GM18909 (cell line): ENCODE measurements around the gene UGT1A9.
"Not testable (repeated sequence)": the region's sequence is repeated elsewhere in the genome, so short reads cannot be mapped to it uniquely, and the experiment has no call there.

ENCODE experiments used
- ATAC-seq: cut with Tn5 transposase; IDR thresholded peaks from one replicate; pipeline ENCODE4 v1.9.1; 2021; ENCODE audit warnings: mild to moderate bottlenecking; ENCODE audit not compliant: unreplicated experiment, poor library complexity

Gene UGT1A9

DNA sequence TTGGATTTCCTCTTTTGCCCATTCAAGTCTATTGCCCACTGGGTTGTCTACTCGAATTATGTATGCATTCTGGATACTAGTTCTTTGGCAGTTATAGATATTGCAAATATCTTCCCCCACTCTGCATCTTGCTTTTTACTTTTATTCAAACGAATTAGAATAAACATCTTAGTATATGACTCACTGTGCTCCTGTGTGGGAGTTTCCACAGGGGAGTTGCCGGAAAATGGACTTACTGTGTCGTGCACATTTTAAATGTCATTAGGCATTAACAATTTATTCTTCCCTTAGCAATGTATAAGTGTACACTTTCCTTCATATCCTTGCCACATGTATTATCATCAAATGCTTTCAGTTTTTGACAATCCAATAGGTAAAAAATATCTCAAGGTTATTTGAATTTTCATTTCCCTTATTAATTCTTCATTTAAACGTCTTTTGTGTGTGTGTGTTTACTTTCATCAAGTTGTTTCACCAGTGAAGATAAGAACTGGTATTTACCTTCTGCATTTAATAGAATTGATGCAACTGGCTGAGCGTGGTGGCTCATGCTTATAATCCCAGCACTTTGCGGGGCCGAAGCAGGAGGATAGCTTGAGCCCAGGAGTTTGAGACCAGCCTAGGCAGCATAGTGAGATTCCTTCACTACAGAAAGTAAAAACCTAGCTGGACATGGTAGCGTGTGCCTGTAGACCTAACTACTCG is 36.4 kb downstream of the UGT1A9 start:
- no peak for ATAC-seq

DNA sequence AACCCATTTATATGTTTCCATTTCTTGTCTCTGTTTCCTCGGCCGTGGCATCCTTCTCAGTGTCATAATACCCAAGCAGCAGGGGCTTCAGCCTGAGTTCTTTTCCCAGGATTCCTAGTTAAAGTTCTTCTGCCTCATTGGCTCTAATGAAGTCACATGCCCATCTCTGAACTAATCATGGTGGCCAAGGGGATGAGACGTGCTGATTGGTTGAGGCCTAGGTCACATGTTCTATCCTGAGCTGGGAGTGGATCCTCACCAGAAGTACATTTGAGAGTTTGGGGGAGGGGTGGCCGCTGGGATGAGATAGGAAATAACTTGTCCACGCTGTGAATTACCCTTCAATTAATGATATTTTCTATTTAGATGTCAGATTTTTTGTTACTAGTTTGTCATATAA is 37.2 kb downstream of the UGT1A9 start:
- no peak for ATAC-seq

DNA sequence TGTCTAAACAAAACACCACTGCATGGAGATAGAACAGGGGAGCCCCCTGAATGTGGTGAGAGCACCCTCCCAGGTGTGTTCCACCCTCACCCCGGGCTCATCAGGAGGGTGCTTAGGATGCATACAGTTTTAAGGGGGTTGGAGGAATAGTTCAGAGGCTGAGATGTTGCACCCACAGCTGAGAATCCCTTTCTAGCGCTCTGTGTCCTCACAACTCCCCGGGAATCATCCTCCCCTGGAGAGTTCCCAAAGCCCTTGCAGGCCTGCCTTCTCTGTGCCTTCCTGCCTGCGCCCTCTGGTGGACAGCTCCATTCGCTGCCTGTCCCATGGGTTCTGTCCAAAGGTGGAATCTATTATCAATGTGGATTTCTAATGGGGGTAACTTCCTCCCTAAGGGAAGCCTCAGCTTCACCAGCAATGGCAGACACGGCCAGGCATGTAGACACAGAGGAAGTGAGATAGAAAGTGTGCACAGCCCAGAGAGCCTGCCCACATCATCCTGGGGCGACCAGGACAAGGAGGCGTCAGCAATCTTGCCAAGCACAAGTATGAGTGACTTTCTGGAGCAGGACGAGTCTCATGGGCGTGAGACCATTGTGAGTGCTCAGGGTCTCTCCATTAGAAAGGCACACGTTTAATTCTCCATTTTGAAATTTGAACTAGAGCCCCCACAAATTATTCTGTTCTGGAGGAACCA is 39.8 kb downstream of the UGT1A9 start:
- ATAC-seq = no peak

DNA sequence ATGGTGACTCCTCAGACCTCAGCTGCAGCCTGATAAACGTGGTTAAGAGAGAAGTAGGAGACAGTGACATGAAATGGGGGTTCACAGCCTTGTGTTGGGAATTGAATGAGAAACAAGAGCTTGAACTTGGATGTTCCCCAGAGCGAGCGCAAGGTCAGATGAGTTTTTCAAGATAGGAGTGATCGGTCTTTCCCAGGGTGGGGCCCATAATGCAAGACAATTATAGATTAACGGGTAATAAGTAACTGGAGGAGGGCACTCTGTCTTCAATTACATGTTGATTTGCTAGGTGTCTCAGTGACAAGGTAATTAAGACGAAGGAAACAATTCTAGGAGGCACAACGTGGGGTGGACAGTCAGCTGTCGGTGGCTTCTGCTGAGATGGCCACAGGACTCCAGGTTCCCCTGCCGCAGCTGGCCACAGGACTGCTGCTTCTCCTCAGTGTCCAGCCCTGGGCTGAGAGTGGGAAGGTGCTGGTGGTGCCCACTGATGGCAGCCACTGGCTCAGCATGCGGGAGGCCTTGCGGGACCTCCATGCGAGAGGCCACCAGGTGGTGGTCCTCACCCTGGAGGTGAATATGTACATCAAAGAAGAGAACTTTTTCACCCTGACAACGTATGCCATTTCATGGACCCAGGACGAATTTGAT is 41.0 kb downstream of the UGT1A9 start, which contains the start of gene UGT1A5:
TSS of gene UGT1A5 (plus strand) at position 297 of the 651 bp plus-strand sequence. CDS start at position 382, 85 bp downstream.
- ATAC-seq = no peak

DNA sequence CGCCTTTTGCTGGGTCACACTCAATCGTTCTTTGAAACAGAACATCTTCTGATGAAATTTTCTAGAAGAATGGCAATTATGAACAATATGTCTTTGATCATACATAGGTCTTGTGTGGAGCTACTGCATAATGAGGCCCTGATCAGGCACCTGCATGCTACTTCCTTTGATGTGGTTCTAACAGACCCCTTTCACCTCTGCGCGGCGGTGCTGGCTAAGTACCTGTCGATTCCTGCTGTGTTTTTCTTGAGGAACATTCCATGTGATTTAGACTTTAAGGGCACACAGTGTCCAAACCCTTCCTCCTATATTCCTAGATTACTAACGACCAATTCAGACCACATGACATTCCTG is 41.5 kb downstream of the UGT1A9 start:
- no peak for ATAC-seq

DNA sequence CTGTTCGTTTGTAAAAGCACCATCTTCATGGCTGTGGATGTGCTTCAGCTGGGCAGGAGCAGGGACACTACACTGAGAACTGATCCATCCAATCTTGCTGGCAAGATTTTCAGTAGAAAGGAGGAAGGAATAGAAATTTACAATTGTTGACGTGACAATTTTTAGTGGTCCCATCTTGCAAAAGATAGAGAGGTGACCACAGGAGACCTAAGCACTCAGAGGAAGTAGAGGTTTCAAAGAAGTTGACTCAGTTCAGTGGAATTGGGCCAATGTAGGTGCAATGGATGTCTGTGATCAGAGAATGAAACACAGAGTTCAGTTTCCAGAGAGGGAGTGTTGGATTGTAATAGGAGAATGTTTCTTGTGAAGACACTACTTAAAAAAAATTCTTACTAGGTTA is 42.4 kb downstream of the UGT1A9 start:
- ATAC-seq = no peak

DNA sequence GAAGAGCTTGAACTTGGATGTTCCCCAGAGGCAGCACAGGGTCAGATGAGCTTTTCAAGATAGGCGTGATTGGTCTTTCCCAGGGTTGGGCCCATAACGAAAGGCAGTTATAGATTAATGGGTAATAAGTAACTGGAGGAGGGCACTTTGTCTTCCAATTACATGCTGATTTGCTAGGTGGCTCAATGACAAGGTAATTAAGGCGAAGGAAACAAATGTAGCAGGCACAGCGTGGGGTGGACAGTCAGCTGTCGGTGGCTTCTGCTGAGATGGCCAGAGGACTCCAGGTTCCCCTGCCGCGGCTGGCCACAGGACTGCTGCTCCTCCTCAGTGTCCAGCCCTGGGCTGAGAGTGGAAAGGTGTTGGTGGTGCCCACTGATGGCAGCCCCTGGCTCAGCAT is 46.9 kb downstream of the UGT1A9 start, which contains the start of gene UGT1A4:
TSS of gene UGT1A4 (plus strand) at position 185 of the 400 bp plus-strand sequence. CDS start at position 270, 85 bp downstream.
- ATAC-seq = no peak

DNA sequence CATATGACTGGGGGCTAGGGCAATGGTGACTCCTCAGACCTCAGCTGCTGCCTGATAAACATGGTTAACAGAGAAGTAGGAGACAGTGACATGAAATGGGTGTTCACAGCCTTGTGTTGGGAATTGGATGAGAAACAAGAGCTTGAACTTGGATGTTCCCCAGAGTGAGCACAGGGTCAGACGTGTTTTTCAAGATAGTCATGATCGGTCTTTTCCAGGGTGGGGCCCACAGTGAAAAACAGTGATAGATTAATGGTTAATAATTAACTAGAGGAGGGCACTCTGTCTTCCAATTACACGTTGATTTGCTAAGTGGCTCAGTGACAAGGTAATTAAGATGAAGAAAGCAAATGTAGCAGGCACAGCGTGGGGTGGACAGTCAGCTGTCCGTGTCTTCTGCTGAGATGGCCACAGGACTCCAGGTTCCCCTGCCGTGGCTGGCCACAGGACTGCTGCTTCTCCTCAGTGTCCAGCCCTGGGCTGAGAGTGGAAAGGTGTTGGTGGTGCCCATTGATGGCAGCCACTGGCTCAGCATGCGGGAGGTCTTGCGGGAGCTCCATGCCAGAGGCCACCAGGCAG is 57.1 kb downstream of the UGT1A9 start, which contains the start of gene UGT1A3:
TSS of gene UGT1A3 (plus strand) at position 320 of the 579 bp plus-strand sequence. CDS start at position 405, 85 bp downstream.
- ATAC-seq = no peak

DNA sequence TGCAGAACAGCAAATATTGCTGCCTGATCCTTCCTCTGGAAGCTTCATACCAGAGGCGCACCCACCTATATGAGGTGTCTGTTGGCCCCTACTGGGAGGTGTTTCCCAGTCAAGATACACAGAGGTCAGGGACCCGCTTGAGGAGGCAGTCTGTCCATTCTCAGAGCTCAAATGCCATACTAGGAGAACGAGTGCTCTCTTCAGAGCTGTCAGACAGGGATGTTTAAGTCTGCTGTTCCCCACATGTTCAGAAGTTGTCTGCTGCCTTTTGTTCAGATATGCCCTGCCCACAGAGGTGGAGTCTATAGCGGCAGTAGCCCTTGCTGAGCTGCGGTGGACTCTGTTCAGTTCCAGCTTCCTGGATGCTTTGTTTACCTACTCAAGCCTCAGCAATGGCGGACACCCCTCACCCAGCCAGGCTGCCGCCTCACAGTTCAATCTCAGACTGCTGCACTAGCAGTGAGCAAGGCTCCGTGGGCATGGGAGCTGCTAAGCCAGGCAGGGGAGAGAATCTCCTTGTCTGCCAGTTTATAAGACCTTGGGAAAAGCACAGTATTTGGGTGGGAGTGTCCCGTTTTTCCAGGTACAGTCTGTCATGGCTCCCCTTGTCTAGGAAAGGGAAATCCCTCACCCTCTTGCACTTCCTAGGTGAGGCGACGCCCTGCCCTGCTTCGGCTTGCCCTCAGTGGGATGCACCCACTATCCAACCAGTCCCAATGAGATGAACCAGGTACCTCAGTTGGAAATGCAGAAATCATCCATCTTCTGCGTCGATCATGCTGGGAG is 65.4 kb downstream of the UGT1A9 start:
- ATAC-seq = not testable (repeated sequence)

DNA sequence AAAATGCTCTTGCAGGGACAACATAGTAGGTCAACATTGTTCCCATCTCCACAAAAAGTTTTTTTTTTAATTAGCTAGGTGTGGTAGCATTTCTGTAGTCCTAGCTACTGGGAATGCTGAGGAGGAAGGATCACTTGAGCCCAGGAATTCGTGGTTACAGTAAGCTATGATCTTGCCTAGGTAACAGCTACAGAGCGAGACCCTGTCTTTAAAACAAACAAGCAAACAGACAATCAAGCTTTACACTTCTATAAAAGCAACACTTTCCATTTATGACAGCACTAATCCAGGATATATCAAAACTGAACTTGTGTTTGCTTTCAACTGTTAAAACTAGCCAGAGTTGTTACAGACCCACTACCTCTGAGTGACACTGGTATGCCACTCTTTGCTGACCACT is 69.2 kb downstream of the UGT1A9 start:
- no peak for ATAC-seq

DNA sequence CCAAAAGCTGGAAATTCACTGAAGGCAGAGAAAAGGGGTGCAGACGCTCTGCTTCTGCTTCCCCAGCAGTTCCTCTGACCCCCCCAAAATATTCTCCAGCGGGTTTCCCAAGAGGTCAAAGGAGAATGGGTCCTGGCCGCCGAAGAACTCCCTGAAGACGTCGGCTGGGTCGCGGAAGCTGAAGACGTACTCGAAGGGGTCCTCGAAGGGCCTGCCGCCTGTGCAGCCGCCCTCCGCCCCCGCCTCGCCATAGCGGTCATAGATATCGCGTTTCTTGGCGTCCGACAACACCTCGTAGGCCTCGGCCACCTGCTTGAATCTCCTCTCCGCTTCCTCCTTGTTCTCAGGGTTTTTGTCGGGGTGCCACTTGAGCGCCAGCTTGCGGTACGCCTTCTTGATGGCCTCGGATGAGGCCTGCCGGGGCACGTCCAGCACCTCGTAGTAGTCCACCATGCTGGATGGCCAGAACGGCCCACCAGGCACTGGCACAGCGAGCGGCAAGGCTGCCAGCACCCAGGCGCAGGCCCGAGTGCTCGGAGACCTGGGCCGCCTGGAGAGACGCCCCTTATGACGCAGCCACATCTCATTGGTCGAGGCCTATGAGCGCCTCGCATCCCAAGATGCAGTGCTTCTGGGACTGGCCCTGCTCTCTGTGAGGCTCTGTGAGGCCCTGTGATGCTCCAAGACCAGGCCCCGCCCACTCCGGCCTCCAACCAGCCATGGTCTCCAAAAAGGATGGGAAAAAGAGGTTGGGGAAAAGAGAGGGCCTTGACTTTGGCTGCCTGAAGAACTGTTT is 72.0 kb downstream of the UGT1A9 start:
- ATAC-seq = no peak

DNA sequence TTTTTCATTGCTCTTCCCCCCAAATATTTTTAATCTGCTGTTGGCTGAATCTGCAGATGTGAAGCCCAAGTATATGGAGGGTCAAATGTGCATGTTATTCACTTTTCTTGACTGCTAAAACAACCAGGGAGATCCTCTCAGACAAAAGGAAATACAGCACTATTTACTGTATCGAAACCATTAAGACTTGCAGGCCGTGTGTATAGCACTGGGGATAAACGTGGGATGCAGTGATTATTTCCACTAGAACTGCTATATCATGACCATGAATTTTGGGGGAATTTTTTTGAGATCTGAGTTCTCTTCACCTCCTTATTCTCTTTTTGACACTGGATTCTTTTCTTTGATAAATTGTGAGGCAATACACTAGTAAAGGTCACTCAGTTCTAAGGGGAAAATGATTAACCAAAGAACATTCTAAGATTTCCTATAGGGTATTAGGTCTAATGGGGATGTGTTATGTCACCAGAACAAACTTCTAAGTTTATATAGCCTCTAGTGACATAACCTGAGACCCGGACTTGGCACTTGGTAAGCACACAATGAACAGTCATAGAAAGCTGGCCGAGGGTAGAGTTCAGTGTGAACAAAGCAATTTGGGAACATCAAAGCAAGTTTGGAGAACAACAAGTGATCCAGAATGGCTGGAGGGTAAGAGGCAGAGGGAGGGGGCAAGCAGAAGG is 73.5 kb downstream of the UGT1A9 start:
- no peak for ATAC-seq

DNA sequence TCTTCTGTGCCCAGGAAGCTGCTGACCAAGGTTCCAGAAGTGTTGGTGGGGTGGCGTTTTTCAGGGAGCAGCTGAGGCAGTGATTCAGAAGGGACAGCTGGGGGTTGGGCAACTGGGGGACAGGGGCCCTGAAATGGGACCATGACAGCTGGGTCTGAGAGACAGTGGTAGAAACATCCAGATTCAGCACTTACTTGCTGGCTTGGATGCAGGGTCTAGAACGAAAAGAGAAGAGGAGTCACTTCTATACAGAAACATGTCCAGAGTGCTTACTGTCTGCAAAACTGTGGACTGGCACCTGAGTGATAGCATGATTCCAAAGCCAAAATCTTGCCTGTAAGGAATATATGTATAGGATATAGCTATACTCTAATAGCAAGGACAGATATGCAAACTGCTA is 74.1 kb downstream of the UGT1A9 start:
- not testable (repeated sequence) for ATAC-seq

DNA sequence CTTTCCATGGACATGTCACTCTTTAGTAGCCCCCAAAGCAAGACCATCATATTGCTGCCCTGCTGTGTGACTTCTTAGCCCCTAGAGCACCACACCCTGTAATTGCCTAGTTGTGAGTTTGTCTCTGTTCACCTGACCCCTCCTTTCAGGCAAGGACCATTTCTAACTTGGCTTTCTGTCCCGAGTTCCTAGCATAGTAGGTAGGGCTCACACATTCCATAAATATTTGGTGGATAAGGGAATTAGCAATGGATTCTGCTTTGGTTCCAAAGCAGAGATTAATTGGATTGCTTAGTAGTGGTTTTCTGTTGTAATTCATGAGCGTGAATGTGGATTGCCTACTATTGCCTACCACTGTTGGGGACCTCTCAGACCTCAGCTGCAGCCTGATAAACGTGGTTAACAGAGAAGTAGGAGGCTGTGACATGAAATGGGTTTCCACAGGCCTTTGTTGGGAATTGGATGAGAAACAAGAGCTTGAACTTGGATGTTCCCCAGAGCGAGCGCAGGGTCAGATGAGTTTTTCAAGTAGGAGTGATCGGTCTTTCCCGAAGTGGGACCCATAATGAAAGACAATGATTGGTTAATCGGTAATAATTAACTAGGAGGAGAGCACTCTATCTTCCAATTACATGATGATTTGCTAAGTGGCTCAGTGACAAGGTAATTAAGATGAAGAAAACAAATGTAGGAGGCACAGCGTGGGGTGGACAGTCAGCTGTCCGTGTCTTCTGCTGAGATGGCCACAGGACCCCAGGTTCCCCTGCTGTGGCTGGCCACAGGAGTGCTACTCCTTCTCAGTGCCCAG is 75.0 kb downstream of the UGT1A9 start:
- no peak for ATAC-seq

DNA sequence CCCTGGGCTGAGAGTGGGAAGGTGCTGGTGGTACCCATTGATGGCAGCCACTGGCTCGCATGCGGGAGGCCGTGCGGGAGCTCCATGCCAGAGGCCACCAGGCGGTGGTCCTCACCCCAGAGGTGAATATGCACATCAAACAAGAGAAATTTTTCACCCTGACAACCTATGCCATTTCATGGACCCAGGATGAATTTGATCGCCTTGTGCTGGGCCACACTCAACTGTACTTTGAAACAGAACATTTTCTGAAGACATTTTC is 75.5 kb downstream of the UGT1A9 start:
- ATAC-seq = no peak

DNA sequence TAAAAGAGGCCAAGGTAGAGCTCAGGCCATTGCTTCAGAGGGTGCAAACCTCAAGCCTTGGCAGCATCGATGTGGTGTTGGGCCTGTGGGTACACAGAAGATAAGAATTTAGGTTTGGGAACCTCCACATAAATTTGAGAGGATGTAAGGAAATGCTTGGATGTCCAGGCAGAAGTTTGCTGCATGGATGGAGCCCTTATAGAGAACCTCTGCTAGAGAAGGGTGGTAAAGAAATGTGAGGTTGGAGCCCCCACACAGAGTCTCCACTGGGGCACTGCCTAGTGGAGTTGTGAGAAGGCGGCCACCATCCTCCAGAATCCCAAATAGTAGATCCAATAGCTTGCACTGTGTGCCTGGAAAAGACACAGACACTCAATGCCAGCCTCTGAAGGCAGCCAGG is 79.0 kb downstream of the UGT1A9 start:
- not testable (repeated sequence) for ATAC-seq

DNA sequence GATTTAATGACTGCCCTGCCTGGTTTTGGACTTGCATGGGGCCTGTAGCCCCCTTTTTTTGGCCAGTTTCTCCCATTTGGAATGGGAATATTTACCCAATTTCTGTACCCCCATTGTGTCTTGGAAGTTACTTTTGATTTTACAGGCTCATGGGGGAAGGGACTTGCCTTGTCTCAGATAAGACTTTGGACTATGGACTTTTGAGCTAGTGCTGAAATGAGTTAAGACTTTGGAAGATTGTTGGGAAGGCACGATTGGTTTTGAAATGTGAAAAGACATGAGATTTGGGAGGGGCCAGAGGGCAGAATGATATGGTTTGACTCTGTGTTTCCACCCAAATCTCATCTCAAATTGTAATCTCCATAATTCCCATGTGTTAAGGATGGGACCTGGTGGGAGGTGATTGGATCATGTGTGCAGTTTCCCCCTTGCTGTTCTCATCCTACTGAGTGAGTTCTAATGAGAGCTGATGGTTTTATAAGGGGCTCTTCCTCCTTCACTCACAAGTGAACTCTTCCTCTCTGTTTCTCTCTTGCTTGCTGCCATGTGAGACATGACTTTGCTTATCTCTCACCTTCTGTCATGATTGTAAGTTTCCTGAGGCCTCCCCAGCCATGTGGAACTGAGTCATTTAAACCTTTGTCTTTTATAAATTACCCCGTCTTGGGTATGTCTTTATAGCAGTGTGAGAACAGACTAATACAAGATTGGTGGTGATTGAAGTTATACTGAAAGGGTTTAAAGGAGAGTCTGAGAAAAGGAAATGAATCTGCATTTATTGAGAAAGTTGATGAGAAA is 79.7 kb downstream of the UGT1A9 start:
- ATAC-seq = not testable (repeated sequence)
